GM11168 (cell line): ENCODE measurements around the gene SLC43A3.

Experiments used
- in situ Hi-C: fragments of 300-500 bp; cut with MboI; formaldehyde crosslinking; loops from one replicate; pipeline ENCODE4 v1.12.0; 2022; ENCODE audit warnings: low sequenced_read_pairs; ENCODE audit not compliant: unreplicated experiment

The SLC43A3 gene

DNA sequence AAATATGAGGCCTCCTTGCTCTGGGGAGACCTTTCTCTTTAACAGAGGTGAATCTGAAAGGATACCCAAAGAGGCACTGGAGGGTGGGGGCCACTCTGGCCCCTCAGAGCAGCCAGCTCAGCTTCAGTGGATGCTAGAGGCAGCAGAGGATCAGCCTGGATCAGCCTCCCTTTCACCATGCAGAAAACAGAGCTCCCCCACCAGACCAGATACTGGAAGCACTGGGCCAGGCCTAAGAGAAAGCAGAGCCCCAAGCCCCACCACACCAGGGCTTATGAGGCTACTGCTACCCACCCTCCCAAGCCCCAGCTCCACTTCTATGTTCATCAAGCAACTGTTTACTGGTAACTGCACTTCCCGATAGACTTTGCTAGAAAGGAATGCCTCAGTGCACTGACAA is 4.0 kb upstream of the SLC43A3 start:
- in situ Hi-C loops, result no loop called here

DNA sequence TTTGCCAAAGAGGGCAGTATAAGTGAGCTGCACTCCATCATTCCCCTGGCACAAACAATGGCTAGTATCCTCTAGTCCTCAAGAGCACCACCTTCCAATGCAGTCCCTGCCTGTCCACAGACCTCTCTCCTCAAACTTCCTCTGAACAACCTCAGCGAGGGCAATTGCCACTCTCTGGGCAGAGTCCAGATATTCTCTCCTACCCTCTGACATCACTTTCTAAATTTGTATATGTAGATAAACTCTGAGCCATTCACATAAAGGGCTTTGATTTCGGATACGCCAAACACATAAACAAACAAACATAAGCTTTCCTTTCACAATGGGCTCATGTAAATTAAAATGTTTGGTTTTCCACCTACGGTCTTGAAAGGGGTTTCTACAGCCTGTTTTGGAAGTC is 3.0 kb upstream of the SLC43A3 start:
- in situ Hi-C loops, result no loop called here

DNA sequence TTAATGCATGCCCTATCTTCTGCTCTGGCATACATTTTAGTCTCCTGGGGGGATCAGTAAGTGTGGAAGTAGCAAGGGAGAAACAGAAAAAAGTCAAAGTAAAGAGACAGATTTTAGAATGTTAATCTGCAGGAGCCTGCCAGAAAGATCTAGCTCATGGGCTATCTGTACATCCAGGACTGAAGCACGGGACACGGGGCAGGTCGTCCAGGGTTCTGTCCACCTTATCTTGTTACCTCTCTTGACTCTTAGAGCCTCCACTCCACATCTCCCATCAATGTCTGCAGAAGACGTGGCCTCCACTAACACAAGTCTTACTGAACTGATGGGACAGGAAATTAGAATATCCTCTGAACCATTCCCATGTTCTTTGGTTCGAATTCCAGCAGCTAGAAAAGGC is 1.7 kb upstream of the SLC43A3 start:
- in situ Hi-C loops, result no loop called here

DNA sequence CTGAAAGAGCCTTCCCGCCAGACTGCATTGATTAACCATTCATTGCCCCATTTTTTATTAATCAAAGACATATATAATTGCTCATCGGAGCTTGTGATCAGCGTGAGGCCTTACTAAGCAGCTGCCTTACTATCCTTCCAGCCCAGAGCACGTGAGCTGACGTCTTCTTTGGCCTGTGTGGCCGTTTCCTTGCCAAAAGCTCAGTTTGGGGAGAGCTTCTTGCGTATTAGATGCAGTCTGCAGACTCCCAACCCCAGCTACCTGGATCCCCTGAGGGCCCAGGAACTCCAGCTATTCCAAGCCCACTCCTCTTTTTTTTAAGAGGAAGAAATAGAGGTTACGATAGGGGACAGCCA is 784 bp upstream of the SLC43A3 start:
- in situ Hi-C loops, result no loop called here

DNA sequence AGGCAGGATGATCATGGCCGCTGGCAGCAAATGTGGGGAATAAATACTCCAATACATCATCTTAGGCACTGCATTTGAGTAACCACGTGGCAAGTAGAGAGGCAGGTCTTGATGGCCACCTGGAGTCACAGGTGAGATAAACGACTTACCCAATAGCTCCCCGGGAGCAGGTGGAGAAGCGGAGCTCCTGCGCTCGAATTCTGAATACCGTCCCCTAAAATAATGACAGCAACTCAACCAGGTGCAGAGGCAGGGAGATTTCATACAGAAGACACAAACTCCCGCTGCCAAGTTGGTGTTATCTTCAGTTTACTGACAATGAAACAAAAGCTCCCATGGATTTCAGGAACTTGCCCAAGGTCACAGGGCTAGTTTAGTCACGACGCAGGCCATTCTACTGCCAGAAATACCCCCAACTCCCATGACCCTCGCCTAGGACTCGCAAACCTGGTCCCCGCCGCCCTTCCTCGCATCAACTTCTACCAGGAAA is 437 bp downstream of the SLC43A3 start:
- in situ Hi-C loops, result no loop called here

DNA sequence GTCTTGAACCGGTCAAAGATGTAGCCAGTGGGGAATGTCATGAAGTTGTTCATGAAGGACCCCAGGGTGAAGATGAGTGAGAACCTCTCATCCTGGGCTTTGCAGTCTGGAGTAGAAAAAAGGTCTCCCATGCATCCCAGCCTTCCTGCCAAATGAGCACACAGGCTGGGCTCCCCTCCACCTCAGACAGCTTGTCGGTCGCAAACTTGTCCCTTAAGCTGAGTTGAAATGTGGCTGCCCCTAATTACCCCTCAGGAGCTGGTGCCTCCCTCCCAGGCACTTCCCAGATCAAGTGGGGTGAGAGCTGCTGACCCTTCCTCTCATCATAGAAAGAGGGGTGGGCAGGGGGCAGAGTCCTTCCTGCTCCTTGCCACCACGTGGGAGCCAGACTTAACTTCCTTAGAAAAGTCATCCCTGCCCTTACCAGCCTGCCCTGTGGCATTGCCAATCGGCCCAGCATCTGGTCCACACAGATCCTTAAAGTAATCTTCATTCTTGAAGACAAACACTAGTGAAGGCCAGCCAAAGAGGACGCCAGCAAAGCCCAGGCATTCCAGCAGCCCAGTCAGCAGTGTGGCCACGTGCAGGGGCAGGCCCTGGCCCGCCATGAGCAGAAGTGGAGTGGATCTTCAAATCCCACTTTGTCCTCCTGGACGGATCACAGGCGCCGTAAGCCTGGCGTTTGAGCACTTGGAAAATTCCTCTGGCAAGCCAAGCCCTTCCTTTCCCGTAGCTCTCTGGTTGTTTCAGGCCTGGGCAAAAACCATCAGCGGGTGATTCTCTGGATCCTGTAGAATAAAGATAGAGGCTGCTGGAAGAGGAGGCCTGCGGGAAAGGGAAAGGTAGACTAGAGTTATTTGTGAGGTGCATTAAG is 1.1 kb downstream of the SLC43A3 start:
- in situ Hi-C loops, result no loop called here

DNA sequence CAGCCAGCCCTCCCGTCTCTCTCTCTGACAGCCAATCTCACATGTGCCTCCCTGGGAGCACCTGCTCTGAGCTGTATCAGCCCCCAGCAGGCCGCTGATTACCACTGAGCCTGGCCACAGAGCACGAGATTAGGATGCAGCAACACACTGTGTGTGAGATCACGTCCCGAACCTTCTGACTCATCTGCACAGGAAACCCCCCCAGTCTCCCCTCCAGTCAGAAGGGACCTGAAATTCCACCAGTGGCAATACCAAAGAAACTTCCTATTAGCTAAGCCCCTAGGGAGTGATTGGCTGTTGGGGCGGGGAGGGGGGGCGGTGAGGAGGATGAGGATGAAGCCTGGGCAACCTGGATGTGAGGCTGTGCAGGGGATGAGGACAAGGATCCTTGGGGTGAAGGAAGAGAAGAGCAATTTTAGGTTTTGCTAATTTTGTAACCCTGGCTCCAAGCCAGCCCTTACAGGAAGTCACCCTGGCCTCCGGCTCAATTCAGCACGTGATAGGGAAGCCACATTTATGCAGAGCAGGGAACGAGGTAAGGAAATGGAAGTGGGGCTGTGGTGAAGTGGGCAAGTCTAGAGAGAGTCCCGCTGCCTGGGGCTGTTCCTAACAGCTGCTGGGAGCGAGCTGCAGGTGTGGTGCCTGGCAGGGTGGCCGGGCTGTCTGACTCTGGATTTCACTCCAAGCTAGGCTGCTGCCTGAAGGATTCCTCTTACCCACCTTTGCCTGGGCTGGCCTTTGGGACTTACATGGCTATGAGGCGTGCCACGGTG is 1.9 kb downstream of the SLC43A3 start:
- in situ Hi-C loops, result no loop called here

DNA sequence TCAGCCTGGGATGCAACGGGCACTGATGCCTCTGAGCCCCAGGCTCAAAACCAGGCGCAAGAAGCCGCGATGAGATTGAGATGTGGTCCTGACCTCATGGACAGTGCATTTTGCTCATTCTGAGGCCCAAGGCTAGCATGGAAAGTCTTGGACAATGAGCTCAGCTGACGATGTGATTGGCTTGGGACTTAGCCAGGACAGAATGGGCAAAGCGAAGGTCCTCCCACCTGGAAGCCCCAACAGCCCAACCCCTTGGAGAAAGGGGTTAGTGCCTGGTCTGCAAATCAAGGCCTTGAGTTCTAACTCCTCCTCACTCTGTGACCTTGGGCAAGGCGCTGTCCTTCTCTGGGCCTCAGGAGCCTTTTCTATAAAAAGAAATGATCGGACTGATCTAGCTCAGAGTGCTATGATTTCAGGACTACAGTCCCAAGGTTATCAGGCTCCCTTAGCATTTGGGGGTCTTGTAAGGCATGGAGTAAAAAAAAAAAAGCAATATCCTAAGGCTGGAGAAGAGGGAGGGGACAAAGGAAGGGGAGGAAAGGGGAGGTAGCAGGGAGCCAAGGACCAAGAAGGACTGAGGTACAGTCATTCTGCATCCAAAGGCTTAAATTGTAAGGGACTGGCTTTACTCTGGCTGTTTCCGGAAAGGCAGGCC is 2.7 kb downstream of the SLC43A3 start:
- in situ Hi-C loops, result no loop called here

DNA sequence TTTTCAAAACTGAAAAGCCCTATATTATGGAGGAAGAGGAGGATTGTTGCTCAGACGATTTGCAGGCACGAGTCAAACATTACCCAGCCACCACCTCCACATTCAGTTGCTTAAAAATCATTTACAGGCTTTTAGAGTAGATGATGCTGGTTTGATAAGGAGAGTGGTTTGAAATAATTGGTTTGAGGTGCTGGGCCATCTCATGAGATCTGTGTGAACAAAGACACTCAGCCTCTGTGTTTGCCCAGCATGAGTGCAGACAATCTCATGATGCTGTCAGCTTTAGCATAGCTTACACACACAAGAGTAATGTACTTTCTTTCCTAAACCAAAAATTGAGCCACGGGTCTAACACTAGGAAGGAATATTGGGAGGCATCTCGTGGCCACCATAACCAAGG is 4.3 kb downstream of the SLC43A3 start:
- in situ Hi-C loops, result no loop called here

DNA sequence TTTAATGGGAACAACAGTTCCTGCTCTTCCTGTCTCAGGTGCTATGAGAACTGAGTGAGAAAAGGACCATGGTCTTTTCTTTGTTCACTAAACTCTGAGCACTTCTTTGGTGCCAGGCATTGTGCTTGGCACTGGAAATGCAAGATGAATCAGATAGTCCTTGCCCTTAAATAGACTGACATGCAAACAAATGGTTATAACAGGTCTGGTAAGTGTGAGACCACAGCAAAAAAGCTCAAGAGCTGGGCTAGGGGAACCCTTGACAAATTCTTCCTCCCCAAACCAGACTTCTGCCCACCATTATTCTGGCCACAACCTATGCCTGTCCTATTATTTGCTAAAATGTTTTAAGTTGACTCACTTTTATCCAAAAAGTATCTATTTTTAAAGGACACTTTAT is 5.1 kb downstream of the SLC43A3 start:
- in situ Hi-C loops, result no loop called here

DNA sequence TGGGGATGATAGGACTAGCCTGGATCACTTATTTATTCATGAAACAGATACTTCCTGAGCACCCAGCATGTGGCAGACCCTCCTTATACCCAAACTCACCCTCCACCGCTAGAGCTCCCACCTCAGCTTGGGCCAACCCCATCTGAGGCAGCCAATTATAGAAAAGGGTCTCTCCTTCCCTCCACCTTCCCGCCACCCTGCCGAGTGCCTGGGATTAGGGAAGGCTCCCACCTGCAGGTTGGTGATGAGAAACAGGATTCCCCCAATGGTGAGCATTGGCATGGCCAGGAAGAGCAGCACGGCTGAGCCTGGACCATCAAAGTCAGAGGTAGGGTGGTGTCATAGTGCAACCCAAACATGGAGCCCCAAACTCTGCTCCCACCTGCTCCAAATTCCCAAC is 5.9 kb downstream of the SLC43A3 start:
- in situ Hi-C loops, result no loop called here

DNA sequence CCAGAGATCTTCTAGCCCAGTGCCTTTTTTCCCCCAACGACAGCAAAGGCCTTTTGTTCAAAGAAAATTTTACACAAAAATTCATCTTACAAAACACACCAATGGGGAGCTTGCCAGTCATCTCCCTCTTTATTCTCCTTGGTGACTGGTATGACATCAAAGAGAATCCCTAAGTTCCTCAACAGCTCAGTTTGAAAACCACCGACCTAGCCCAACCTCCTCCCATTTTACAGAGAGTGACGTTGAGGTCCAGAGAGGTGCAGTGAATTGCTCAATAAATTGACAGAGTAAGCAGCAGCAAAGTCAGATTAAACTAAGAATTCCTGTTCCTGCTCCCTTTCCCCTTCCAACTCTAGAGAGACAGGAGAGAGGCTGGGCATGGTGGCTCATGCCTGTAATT is 7.8 kb downstream of the SLC43A3 start:
- in situ Hi-C loops, result no loop called here

DNA sequence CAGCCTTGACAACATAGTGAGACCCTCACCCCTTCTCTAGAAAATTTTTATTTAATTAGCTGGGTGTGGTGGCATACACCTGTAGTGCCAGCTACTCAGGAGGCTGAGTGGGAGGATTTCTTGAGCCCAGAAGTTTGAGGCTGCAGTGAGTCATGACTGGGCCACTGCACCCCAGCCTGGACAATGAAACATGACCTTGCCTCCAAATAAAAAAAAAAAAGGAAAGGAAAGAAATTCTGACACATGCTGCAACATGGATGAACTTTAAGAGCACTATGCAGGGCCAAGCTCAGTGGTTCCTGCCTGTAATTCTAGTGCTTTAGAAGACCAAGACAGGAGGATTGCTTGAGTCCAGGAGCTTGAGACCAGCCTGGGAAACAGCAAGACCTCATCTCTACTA is 8.8 kb downstream of the SLC43A3 start:
- in situ Hi-C loops, result no loop called here

DNA sequence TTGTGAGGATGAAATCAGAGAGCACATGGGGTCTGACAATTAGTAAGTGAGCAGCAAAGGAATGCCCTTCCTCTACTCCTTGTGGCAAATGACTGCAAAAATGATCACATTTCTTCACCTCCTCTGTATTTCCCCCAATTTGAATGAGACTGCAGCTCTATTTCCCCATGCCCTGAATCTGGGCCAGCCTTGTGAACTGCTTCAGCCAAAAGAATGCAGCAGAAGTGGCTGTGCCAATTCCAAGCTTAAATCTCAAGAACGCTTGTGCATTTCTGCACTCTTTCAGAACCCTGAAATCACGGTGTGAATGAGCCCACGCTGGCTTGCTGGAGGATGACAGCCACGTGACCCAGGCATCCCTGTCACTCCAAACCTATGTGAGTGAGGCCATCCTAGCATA is 9.9 kb downstream of the SLC43A3 start:
- in situ Hi-C loops, result no loop called here

DNA sequence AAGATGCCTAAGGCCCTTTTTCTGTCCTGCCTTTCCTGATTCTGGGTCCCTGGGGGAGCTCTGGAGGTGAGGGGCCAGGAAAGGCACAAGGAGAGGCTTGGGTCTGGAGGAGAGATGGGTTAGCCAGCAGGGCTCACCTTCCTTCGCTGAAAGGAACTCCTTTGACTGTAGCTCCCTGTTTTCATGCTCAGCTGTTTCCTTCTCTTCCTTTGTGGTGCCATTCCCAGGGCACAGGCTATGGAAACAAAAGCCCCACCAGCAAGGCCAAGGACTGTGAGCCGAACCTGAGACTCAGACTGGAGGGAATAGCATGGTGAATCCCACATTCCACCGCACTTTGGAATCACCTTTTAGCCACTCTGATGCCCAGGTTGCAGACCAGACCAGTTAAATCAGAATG is 10.5 kb downstream of the SLC43A3 start:
- in situ Hi-C loops, result no loop called here

DNA sequence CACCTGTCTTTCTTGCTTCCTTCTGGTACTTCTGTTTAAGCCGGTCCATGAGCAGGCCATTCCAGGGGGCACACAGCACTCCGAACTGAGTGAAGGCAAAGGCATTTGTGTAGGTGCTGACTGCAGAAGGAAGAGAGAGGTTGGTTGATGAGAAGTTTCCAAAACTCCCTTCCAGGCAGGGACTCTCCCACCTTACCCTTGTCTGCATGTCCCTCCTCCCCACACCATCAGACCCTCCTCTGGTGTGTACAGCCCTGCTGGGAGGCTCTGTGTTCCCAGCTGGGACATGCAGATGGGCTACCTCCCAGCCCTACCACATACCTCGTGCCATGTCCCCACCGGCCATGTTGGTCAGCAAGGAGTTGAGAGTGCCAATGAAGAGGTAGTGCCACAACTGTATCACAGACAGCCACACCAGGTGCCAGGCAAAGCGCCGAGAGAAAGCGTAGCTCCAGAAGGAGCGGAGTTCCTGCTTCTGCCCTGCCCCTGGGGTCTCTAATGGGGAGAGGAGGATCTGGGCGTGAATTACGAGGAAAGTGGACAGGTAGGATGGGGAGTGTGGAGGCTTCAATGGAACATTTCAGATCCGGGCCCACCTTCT is 12.2 kb downstream of the SLC43A3 start:
- in situ Hi-C loops, result no loop called here

DNA sequence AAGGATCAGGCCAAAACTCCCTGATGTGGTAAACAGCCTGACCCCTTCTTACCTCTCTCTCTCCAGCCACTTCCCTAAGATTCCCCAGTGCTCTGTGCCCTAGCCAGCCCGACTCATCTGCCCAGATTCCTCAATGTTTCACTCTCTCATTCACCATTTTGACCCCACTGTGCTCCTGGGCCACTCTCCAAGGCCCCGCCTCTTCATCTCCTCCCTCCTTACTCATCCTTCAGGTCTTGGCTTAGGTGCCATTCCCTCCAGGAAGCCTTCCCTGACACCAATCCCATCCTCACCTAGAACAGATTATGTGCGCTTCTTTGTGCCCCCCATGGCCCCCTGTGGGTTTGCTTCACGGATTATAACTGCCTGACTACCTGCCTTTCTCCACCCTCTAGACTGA is 13.2 kb downstream of the SLC43A3 start:
- in situ Hi-C loops, result no loop called here

DNA sequence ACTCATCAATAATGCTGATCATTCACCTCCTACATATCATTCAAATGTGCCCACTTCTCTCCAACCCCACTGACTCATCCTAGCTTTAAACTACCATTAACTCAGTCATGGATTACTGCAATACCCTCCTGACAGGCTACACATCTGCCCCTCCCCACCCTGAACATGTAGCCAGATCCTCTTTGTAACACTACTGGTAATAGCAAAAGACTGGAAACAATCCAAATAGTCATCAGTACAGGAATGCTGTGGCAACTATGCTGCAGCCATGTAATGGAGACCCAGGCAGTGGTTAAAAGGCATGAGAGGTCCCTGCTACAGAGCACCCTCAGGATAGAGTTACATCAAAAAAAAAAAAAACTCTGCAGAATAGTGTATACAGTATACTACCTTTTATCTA is 16.6 kb downstream of the SLC43A3 start:
- in situ Hi-C loops, result no loop called here

DNA sequence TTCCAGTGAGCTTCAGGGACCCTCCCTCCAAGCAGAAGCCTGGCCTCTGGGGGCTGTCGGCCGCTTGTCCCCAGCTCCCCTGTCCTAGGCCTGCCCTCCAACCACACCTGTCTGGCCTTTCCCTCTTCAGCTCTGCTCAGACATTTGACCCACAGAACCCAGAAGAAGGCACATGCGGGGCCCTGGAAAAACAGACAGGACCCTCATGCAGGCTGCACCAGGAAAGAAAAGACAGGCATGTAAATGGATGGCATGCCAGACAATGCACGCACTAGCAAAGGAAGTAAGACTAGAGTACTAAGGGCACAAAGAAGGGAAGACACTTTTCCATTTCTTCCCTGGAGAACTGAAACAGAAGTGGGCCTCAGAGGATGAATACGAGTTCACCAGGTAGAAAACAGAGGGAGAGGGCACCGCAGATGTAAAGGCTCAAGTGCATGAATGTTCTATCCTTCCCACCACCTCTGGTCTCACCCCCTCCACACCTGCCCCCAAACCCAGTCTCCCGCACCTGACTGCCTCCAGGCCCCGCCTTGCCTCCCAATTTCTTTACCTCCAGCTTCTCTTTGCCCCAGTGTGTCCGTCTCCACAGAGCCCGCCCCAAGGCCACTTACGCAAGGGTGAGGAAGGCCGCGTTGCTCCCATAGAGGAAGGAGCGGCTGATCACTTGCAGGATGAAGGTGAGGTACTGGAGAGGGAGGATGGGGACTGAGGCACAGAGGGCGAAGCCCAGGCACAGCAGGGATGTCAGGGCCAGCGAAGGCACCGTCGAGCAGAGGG is 17.4 kb downstream of the SLC43A3 start:
- in situ Hi-C loops, result no loop called here

DNA sequence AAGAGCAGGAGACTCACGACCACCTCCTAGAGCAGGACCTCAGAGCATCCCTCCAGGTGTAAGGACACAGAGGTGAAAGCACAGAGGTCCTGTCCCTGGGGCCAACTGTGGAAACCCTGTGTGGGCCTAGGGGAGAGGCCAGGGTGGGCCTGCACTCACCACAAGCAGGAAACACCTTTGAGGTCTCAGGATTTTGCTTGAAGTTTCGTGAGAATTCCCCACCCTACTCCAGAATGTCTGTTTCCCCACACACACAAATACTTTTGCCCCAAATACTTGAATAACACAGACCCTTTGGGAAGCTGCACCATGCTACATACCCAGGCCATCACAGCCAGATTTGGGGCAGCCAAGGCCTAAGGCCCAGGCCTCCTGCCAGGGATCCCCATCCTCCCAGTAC is 18.1 kb downstream of the SLC43A3 start:
- in situ Hi-C loops, result no loop called here
